ACC112 (cell line): ENCODE results near the gene ALPP.
A peak's percentile ranks its signal among the peaks of the same experiment; 100 is the strongest.

Experiments used
- H2AFZ ChIP-seq: fragments of 200-600 bp; sonication (generic); one replicate; pipeline ENCODE4 v1.6.0; 2017; ENCODE audit warnings: antibody characterized with exemption, low read length; ENCODE audit not compliant: unreplicated experiment
- H3K27ac ChIP-seq: fragments of 200-600 bp; sonication (generic); 2 replicates; pipeline ENCODE4 v1.5.1; 2014; ENCODE audit warnings: low read depth, mild to moderate bottlenecking, antibody characterized with exemption, low read length, moderate library complexity
- H3K27me3 ChIP-seq: fragments of 200-600 bp; sonication (generic); 2 replicates; pipeline ENCODE4 v1.6.1; 2014; ENCODE audit warnings: mild to moderate bottlenecking, antibody characterized with exemption, low read length, moderate library complexity, mixed read lengths; ENCODE audit not compliant: insufficient read depth
- H3K36me3 ChIP-seq: fragments of 200-600 bp; sonication (generic); 2 replicates; pipeline ENCODE4 v1.6.1; 2016; ENCODE audit warnings: mild to moderate bottlenecking, antibody characterized with exemption, low read length, moderate library complexity, mixed read lengths; ENCODE audit not compliant: insufficient read depth
- H3K4me1 ChIP-seq: fragments of 200-600 bp; sonication (generic); one replicate; pipeline ENCODE4 v1.6.1; 2016; ENCODE audit warnings: low read length, mixed read lengths; ENCODE audit not compliant: insufficient read depth, unreplicated experiment, control insufficient read depth
- H3K4me3 ChIP-seq: fragments of 200-600 bp; sonication (generic); 2 replicates; pipeline ENCODE4 v1.5.1; 2014; ENCODE audit warnings: mild to moderate bottlenecking, low read depth, low read length
- H3K79me2 ChIP-seq: fragments of 200-600 bp; sonication (generic); one replicate; pipeline ENCODE4 v1.6.0; 2016; ENCODE audit warnings: low read length; ENCODE audit not compliant: control insufficient read depth, unreplicated experiment, insufficient read depth

The ALPP gene

DNA sequence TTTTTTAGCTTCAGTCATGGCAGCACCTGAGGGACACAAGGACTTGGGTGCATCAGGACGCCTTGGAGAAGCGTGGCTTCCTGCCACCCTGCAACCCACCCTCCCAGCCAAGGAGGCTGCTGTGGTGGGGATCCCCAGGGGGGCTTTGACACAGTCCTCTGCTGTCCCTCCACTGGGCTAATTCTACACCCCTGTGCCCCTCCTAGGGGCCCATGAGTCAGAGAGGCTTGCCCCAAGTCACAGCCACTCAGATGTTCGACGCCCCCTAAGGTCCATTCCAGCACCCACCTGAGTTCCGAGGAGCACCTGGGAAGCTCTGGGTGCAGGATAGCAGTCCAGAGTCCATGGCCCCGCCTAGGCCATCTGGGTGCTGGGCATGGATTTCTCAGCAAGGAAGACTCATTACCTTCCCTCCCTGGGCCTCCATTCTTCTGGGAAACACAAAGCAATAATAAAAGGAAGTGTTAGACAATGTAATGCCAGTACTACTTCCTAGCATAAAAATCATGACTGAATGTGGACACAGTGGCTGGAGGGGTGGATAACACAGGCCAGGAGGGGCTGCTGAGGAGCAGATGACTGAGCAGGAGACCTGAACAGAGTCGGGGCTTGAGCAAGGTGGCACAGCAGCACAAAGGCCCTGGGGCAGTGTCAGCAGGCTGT lies 31.8 kb downstream of the ALPP start:
- H3K4me3 ChIP-seq: no peak overlapping the region
- H3K79me2 ChIP-seq: no peaks in the 10 kb centered on the region
- no peaks in the 10 kb centered on the region for H3K4me1 ChIP-seq
- peaks cover 48% of the 10 kb centered on the region for H3K27me3 ChIP-seq
- H3K27ac ChIP-seq: no peak overlapping the region
- no peak overlapping the region for H2AFZ ChIP-seq
- H3K36me3 ChIP-seq: no peaks in the 10 kb centered on the region

DNA sequence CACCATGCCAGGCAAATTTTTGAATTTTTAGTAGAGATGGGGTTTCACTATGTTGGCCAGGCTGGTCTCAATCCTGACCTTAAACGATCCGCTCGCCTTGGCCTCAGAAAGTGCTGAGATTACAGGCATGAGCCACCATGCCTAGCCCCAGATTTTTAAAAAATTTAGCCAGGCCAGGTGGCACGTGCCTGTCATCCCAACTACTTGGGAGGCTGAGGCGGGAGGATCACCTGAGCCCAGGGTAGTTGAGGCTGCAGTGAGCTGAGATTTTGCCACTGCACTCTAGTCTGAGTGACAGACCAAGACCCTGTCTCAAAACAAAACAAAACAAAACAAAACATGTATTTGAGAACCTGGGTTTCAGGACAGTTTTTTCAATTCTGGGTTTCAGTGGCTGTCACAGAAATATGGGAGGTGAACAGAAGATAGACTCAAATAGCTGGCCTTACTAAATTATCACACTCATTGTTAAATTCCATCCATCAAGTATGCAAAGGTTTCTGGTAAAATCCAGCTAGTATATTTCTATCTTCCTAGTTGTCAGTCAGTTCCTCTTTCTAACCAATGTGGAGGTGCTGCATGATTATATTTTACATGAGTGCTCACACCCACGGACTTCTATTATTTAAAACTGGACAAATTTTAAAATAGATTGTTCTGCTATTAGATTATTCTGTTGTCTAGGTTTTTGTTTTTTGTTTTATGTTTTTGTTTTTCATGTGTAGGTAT lies 33.5 kb downstream of the ALPP start:
- Histone ChIP-seq H3K36me3 (no peaks in the 10 kb centered on the region), H3K27me3 (peaks cover 53% of the 10 kb centered on the region), H3K4me3 (no peak overlapping the region), H2AFZ (no peak overlapping the region), H3K4me1 (no peaks in the 10 kb centered on the region), H3K79me2 (no peaks in the 10 kb centered on the region), H3K27ac (no peak overlapping the region)

DNA sequence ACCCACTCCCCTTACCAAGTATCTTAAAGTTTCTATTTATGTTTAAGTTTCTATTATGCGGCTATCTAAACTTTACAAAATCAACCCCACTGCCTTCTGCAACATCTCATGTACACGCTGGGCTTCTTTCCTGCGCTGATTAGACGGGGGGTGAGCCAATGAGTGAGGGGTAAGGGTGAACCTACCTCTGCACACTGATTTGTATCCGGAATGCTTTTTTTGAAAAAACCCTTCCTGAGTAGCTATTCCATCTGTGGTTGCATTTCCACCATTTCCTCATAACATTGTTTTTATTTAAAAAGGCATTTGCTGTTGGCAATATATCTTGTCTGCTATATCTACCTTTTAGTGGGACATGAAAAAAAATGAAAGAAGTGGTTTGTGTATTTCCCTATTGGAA lies 34.4 kb downstream of the ALPP start:
- no peak overlapping the region for H2AFZ ChIP-seq
- H3K27ac ChIP-seq: no peak overlapping the region
- H3K36me3 ChIP-seq: no peaks in the 10 kb centered on the region
- no peaks in the 10 kb centered on the region for H3K79me2 ChIP-seq
- no peaks in the 10 kb centered on the region for H3K4me1 ChIP-seq
- peaks cover 59% of the 10 kb centered on the region for H3K27me3 ChIP-seq
- no peak overlapping the region for H3K4me3 ChIP-seq

DNA sequence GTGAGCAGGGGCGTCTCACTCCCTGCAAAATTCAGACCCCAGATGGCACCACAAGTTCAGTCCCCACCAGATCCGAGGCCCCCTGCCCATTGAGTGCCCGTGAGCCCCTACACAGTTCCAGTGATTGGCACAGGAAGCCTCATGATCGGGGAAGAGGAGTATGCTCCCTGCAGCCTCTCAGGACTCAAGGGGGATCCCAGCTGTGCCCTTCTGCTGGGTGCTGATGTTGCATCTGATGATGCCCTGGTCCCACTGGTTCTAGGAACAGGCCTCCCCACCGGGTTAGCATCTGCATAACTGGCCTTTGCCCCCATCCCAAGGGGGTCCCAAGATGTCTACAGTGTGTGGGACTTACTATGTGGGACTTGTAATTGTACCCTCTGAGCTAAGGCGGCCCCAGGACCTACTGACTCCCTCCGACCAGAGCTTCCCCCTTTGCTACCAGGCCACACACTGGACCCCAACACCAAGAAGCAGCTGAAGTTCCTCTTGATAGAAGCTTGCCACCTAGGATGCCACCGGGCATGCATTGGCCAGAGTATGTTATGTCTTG lies 36.7 kb downstream of the ALPP start:
- H2AFZ ChIP-seq: no peak overlapping the region
- no peak overlapping the region for H3K27ac ChIP-seq
- peaks cover 78% of the 10 kb centered on the region for H3K27me3 ChIP-seq
- no peak overlapping the region for H3K4me3 ChIP-seq
- H3K79me2 ChIP-seq: no peaks in the 10 kb centered on the region
- no peaks in the 10 kb centered on the region for H3K4me1 ChIP-seq
- no peaks in the 10 kb centered on the region for H3K36me3 ChIP-seq

DNA sequence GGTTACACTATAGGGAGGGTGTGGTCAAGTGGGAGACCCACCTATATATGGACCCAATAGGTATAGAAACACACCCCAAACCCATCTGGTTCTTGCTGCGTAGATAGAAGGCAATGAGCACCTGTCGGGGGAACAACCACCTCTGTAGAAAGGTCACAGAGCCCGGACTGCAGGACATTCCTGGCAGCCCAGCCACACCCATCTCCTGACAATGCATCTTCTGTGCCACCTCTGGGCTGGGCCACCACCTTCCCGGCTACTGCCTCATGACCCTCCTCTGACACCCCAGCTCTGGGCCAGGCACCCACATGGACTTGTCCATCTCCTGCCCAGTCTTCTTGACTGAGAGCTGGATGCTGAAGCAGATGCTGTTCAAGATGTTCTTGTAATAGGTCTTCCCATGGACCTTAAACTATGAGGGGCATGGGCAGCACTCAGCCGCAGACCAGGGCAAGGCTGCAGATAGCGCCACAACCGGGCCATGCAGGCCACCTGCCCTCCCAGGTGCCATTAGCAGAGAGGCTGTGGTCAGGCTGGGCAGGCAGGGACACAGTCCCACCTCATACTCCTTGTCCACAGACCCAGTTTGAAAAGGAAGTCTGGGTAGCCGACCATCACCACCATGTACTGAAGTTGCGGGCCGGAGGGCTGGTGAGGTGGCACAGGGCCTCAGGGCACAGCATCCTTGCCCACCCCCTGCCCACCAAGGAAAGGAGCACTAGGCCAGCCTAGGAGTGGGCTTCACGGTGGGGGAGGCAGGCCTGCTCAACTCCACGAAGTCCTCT lies 37.4 kb downstream of the ALPP start:
- Histone ChIP-seq H3K36me3 (no peaks in the 10 kb centered on the region), H3K4me1 (no peaks in the 10 kb centered on the region), H3K27ac (no peak overlapping the region), H3K4me3 (no peak overlapping the region), H3K27me3 (peaks cover 79% of the 10 kb centered on the region), H3K79me2 (no peaks in the 10 kb centered on the region), H2AFZ (no peak overlapping the region)

DNA sequence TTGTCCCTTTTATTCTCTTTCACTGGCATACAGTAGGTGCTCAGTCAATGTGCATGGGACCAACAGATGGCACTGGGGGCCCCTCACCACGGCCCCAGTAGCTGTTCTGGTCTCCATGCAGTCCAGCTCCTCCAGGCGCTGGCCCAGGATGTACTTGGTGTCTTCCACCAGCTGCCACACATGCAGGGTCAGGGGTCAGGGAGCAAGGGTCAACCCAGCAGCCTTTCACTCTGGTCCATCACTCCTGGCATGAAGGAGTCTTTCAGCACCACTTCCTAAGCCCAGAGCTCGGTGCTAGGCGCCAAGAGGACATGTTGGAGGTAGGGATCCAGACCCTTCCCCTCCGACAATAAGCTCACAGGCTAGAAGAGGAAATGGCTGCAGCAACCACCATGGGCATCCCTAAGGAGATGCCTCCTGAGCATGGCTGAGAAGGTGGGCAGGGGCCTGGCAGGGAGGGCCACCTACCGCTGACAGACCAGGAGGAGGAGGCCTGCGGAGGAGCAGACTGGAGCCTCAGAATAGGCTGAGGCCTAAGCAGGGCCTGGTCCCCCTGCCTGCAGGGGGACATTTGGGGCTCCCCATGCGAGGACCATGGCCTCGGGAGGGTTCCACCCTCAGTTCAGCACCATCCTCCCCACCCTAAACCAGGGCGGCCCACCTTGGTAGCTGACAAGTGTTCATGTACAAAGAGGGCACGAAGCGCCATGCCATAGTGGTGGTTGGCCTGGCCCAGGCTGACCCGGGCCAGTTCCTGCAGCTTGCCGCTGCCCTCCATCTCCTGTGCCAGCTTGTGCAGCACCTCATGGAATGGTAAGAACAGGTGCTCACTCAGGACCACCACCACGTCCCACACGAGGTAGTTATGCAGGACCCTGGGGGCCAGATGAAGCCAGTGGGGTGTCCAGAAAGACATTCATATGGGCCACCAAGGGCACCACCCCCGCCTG lies 38.2 kb downstream of the ALPP start:
- no peak overlapping the region for H2AFZ ChIP-seq
- H3K36me3 ChIP-seq: no peaks in the 10 kb centered on the region
- no peaks in the 10 kb centered on the region for H3K79me2 ChIP-seq
- H3K4me1 ChIP-seq: no peaks in the 10 kb centered on the region
- H3K4me3 ChIP-seq: no peak overlapping the region
- H3K27ac ChIP-seq: no peak overlapping the region
- H3K27me3 ChIP-seq: peaks cover 80% of the 10 kb centered on the region

DNA sequence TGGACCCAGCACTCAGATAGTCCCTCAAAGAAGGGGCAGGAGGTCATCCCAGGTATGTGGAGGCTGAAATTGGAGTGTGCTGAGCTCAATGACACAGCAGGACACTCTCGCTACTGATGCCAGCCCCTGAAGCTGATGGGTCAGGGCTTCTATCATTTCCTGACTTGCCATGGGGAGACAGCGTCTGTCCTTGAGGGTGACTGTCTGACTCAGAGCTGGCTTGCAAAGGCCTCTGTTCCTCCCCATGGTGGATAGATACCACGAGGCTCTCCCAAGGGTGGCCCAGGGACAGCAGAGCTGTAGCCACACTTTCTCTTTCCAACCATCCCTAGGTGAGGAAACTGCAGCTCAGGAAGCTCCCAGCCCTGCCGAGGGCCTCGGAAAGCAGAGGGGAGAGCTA lies 38.9 kb downstream of the ALPP start:
- Histone ChIP-seq H2AFZ (no peak overlapping the region), H3K27me3 (peaks cover 80% of the 10 kb centered on the region), H3K4me1 (no peaks in the 10 kb centered on the region), H3K79me2 (no peaks in the 10 kb centered on the region), H3K36me3 (peaks cover 3% of the 10 kb centered on the region; the same call in 1 of the 2 replicates), H3K4me3 (no peak overlapping the region), H3K27ac (no peak overlapping the region)

DNA sequence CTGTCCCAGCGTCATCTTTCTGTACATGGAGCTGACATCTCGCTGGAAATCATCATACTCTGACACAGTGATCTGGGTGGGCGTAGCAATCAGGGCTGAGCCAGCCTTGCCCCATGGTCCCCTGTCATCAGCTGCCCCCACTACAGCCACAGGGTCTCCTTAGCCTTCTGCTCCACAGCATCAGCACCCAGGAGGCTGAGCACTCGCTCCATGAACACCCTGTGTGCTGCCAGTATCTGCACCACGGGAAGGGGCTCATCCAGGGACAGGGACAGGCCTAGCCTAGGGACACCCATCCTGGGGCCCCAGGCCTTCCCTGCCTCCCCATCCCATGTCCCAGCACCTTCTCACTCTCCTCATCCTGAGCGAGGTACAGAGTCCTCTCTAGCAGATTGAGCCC lies 39.5 kb downstream of the ALPP start:
- no peaks in the 10 kb centered on the region for H3K79me2 ChIP-seq
- H3K4me1 ChIP-seq: no peaks in the 10 kb centered on the region
- peaks cover 3% of the 10 kb centered on the region; the same call in 1 of the 2 replicates for H3K36me3 ChIP-seq
- peaks cover 80% of the 10 kb centered on the region for H3K27me3 ChIP-seq
- no peak overlapping the region for H3K4me3 ChIP-seq
- H3K27ac ChIP-seq: no peak overlapping the region
- H2AFZ ChIP-seq: no peak overlapping the region

DNA sequence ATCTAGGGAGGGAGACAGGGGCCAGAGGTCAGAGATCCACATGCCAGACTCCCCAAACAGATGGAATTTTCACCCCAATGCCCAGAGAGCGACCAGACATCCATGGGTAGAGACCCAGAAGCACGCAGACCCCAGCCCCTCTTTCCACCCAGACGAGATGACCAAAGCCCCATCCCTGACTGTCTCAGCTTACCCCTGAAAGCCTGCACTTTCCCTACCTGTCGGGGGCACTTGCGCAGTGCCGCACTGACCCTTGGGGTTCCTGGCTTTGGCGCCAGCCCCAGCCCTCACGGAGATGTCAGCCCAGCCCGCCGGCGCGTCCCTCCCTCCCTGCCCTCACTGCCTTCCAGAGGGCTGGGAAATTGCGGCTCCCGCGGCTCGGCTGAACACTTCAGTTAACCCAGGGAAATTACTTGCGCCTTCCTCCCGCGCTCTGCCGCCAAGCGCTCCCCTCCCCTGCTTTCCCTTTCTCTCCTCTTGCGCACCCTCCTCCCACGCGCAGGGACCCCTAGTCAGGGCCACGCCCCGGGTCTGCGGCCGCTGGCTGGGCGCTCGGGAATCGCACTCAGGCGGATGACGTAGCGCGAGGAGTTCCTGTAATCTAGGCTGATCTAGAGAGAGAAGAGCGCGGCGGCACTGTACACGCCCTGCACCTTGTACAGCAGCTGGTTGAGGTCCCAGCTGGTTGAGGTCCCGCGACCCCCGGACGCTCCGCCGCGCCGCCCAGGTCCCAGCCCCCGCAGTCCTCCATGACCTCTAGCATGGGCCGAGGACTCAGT lies 40.1 kb downstream of the ALPP start:
- no peaks in the 10 kb centered on the region for H3K79me2 ChIP-seq
- peaks cover 80% of the 10 kb centered on the region for H3K27me3 ChIP-seq
- H2AFZ ChIP-seq: no peak overlapping the region
- peaks cover 3% of the 10 kb centered on the region; the same call in 1 of the 2 replicates for H3K36me3 ChIP-seq
- H3K27ac ChIP-seq: no peak overlapping the region
- H3K4me3 ChIP-seq: peak overlapping the region; percentile 26
- H3K4me1 ChIP-seq: no peaks in the 10 kb centered on the region
